Suppressor macrophage (primary cell): Measurements from ENCODE around the gene DUSP3.
A peak's percentile ranks its signal among the peaks of the same experiment; 100 is the strongest.
"Not testable (repeated sequence)": the region's sequence is repeated elsewhere in the genome, so short reads cannot be mapped to it uniquely, and the experiment has no call there.

Source experiments
- DNase-seq, 4 experiments: peaks; one replicate each; pipeline ENCODE4 v3.0.0-alpha.2; 2020 to 2022

Gene DUSP3

DNA sequence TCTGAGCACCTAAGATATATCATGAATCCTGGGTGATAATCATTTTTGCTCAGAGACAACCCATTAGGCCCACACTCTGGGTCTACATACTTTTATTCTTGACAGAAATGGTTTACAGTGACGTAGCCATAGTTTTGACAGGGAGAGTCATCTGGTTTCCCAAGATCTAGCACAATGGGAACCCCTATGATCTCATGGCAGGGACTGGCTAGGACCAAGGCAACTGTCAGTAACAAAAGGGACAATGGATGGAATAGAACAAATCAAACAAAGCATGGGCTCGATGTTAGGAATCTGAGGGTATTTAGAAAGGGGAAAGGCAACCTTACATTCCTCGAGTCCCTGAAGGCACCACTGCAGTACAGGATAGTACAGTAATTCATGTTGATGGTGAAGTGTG, 22.0 kb upstream of the DUSP3 start:
- DNase-seq = no peak

DNA sequence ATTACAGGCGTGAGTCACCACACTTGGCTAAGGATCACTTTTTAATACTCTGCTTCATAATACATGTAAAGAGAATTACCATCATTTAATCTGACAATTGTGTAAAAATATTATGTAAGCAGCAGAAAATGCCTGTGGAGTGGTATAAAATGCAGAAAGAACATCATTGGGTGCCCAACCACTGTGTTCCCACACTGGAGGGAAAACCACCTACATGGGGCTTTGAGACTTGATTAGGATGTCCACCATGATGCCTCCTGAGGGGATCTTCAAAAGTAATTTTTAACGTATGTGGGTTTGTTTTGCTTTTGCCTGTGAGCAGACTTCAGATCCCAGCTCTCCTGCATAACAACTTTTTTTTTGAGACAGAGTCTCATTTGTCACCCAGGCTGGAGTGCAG, 20.3 kb upstream of the DUSP3 start:
- DNase-seq = no peak

DNA sequence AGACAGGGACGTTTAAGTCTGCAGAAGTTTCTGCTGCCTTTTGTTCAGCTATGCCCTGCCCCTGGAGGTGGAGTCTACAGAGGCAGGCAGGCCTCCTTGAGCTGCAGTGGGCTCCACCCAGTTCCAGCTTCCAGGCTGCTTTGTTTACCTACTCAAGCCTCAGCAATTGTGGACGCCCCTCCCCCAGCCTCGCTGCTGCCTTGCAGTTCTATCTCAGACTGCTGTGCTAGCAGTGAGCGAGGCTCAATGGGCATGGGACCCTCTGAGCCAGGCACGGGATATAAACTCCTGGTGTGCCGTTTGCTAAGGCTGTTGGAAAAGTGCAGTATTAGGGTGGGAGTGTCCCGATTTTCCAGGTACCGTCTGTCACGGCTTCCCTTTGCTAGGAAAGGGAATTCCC, 19.2 kb upstream of the DUSP3 start:
- not testable (repeated sequence) for DNase-seq

- not testable (repeated sequence) for DNase-seq
Measured at GRCh38 chr17:43792668-43793067, 13.9 kb upstream of the DUSP3 start.

DNA sequence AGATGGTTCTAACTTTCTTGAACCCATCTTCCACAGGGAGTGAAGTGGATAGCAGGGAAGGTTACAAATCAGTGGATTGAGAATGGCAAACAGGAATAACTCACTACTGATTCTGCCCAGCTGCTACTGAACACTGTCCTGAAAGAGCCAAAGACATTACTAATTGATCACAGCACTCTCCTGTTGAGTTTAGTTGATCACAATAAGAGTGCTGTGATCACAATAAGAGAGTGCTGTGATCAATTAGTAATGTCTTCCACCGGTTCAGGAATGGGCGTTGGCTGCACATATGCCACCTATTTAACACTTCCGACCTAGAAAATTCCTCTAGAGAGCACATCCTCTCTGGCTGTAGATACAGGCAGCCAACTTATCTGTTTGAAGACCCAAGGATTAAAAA, 12.8 kb upstream of the DUSP3 start:
- no peak for DNase-seq

GRCh38 chr17:43790311-43790940, 11.6 kb upstream of the DUSP3 start:
- no peak for DNase-seq

DNA sequence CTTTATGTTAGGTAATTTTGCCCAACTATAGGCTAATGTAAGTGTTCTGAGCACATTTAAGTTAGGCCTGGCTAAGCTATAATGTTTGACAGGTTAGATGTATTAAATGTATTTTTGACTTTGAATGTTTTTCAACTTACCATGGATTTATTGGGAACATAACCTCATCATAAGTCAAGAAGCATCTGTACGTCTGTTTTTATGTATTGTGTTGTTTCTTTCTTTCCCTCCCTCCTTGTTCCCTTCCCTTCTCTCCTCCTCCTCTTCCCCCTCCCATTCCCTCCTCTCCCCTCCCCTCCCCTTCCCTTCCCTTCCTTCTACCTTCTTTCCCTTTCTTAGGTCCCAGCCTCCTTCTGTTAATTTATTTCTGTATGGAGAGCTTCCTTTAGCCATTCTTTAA, 10.7 kb upstream of the DUSP3 start:
- no peak for DNase-seq

DNA sequence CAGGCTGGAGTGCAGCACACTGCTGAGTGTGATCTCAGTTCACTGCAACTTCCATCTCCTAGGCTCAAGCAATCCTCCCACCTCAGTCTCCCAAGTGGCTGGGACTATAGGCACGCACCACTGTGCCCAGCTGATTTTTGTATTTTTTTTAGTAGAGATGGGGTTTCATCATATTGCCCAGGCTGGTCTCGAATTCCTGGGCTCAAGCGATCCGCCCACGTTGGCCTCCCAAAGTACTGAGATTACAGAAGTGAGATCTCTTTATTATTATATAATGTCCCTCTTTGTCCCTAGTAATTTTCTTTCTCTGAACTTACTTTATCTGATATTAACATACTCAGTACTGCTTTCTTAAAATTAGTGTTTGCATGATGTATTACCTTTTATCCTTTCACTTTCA, 9.8 kb upstream of the DUSP3 start:
- DNase-seq = peak in 2 of 4 experiments; percentile 15 to 65

DNA sequence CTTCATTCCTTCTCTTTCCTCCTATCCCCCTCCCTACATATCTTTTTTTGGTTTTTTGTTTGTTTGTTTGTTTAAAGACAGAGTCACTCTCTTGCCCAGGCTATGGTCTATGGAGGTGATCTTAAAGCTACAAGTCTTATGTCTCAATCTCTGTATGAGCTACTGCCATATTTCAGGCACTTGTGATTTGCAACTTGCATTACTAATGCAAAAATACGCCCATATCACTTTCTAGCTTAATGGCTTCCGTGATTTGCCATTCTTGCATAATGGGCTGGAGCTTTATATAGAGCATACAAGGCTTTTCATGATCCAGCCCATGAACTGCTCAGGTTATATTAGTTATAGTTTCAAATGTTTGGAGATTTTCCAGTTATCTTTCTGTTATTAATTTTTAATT, 9.0 kb upstream of the DUSP3 start:
- peak; percentile 49 to 76 (median 60) for DNase-seq

DNA sequence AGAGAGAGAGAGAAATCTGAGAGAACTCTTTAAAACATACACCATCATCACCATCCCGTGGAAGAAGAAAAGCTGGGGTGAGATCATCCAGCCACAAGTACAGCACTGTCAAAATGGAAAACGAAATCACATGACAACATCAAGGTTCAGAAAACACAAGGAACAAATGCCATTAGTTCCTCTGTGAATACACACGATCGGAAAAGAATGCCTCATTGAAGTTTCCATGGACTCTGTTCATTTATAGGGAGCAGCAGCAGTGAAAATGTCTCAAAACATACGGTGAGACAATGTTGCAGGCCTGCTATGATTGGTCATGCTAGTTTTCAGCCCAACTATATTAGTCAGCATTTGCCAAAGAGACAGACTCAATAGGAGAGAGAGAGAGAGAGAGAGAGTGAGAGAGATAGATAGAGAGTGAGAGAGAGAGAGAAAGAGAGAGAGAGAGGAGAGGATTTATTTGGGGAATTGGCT, 5.9 kb upstream of the DUSP3 start:
- DNase-seq = peak; percentile 15 to 54 (median 37)

- peak in 2 of 4 experiments; percentile 35 to 41 for DNase-seq
Measured at GRCh38 chr17:43784068-43784467, 5.3 kb upstream of the DUSP3 start.

DNA sequence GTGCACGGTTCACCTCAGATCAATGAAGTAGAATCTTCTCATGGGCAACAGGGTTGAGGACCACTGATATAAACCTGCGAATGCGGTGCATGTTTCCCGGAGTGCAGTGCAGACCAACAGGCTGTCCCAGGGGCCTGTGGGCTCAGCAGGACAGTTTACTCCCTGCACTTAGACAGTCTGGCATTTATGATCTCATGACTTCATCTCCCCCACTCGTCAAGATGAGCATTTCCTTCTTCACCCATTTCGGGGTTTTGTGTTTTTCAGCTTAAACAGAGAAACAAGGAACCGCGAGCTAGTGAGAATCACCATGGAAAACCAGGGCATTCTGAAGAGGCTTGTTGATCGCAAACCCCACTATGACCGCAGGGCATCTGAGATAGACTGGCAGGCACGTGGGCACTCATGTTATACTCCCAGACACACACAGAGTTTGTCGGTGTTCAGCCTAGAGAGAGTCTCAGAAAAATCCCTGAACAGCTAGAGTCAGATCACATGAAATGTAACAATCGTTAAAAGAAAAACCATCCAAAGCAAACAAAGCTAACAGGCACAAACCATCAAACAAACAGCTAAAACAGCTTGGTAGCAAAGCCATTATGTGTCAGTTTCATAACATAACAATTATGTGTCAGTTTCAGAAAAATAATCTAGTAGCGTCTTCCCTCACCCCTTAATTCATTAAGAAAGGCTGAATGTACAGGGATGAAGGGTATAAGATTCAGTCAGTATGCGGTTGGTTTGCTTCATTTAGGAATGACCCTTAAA, 4.3 kb upstream of the DUSP3 start:
- DNase-seq = peak in 3 of 4 experiments; percentile 20 to 46 (median 37)

GRCh38 chr17:43780135-43780534, 1.4 kb upstream of the DUSP3 start, which contains the start of gene CFAP97D1:
CFAP97D1 (plus strand) TSS chr17:43780435; CDS start chr17:43780463, 28 bp downstream.
- DNase-seq = peak in 3 of 4 experiments; percentile 18 to 25 (median 21)

DNA sequence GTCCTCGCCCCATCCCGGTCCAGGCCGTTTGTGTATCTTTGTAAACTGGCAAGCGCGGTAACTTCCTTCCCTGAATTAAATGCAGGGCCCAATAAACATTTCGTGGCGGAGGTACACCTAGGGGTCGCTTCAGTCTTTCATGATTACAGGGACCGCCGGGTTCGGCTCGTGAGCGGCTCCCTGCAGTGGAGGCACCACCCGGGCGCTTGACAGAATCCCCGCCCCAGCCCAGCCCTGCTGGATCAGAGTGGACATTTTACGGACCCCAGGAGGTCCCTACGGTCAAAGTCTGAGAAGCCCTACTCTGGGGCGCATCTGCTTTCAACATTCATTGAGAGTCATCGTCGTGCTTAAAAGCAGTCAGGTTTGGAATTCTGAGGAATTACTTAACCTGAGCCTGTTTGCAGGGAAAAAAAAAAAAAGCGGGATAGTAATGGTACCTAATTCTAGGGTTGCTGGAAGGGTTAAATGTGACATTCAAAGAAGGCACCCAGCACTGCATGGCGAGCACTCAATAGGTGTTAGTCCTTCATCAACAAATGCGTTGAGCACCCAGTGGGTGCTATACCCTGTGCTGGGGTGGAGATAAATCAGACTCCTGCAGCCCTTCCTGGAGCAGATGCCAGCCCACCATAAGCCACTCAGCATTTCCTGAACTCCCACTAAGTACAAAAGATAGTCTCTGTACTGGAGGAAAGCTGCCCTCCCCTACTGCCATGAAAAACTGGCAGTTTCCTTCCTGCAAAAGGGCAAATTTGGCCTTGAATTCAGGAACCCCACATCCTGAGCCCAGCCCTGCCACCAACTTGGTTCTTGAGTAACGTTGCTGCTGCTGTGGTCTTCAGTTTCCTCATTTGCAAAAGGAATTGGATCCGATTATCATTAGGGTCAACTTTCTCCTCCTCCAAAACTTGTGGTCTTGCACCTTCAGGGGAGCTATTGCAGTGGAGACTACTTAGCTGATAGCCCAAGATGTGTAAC, 658 bp upstream of the DUSP3 start:
- DNase-seq = peak; percentile 71 to 87 (median 82)

- peak in 1 of 4 experiments; percentile 27 for DNase-seq
Measured at GRCh38 chr17:43774304-43775250, 4.2 kb downstream of the DUSP3 start.

DNA sequence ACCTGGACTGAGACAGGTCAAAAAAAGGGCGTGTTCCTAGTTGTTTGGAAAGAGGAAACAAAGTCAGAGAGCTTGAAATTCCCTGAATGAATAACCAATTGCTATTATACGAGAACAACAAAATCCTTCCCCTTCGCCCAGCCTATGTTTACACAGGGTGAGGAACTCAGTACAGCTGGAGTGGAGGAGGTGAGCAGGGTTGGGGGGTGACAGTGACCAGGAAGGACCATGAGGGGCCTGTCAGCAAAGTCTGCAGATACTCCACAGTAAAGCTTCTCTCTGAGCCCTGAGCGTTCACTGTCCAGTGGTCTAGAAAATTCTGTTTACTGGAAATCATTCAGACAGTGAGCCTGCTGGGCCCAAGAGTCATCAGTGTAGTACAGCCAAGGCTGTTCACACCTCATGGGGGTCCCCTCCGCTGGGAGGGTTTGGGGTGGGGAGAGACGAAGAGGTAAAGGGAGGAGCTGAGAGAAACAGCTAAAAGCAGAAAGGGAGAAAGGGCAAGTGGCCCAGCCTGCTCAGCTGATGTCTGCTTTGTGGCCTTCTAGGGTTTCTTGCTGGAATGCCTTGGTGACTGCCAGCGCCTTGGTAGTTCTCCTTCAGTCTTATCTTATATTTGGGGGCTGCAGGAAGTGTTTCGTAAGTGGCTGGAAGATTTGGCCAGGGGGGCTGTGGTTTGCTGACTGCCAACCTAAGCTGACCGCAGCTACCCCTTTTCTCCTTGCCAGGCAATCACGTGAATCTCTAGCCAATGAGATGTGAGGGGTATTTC, 5.7 kb downstream of the DUSP3 start:
- DNase-seq = peak; percentile 65 to 80 (median 78)

GRCh38 chr17:43771463-43771862, 7.3 kb downstream of the DUSP3 start:
- DNase-seq = no peak

- no peak for DNase-seq
Measured at GRCh38 chr17:43770957-43771356, 7.8 kb downstream of the DUSP3 start.

- no peak for DNase-seq
Measured at GRCh38 chr17:43769859-43770258, 8.9 kb downstream of the DUSP3 start.

DNA sequence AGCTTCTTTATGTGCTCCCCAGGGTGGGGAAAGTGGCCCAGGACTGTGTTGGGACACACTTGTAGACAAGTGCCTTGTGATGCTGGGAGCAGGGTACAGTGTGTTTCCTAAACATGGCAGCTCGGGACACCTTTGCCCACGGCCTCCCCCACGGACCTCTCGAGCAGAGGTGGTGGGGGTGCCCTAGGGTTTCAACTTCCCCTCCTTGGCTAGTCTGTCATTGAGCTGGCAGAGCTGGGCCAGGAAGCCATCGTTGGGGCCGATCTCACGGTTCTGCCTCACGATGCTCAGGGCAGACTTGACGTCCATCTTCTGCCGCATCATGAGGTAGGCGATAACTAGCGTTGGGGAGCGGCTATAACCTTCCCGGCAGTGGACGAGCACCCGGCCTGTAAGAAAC, 9.4 kb downstream of the DUSP3 start:
- DNase-seq = peak in 3 of 4 experiments; percentile 48 to 72 (median 61)

DNA sequence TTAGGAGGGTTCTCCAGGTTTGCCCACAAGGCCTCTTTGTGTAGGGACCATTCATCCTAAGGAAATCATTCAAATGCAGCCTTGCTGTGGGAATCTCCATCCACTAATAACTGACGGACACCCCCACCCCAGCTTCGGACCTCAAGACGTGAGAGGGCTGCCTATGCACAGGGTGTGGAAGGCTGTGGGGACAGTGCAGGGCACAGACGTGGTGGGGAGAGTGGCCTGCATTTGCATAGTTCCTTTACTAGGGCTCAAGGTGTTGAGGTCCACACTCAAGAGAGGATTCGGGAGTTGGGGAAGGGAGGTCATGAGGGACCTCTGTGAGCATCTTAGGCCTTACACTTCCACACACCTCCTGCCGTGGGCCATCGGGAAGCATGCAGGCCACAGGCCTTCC, 9.8 kb downstream of the DUSP3 start:
- no peak for DNase-seq
